GM12878 (cell line): ENCODE data around the gene RERE. TPM values are rescaled to one million over a fixed set of nuclear protein-coding genes. Genes with fewer than 3 reads are reported as not detected.

Experiments used
- ATAC-seq: fragments of 200-7000 bp; cut with Tn5 transposase; 3 replicates; pipeline ENCODE4 v1.9.1; 2020; ENCODE audit warnings: mild to moderate bottlenecking, moderate library complexity
- BruUV-seq: library from RNA; stranded (reverse); fragments of 400-500 nt; replicated peaks from 2 replicates; lab custom pipeline; 2021; lab: Mats Ljungman, UMichigan
- CTCF ChIA-PET: fragments of 300-600 bp; sonication (Branson Sonifier 250); formaldehyde crosslinking; extraction: SDS; loops from one replicate; lab custom pipeline; 2021; ENCODE audit warnings: inconsistent platforms; lab: Yijun Ruan, JAX
- POLR2A ChIA-PET: fragments of 350-600 bp; formaldehyde crosslinking; extraction: SDS; loops from one replicate; lab custom pipeline; 2021; ENCODE audit warnings: inconsistent platforms; lab: Charles Lee
- RAD21 ChIA-PET: fragments of 300-600 bp; sonication (Branson Sonifier 250); formaldehyde crosslinking; loops from one replicate; lab custom pipeline; 2023; ENCODE audit warnings: antibody characterized with exemption; ENCODE audit not compliant: unreplicated experiment; lab: Charles Lee
- SMC1A ChIA-PET: fragments of 300-600 bp; sonication (Branson Sonifier 250); formaldehyde crosslinking; loops from one replicate; lab custom pipeline; 2023; ENCODE audit not compliant: unreplicated experiment, uncharacterized antibody; lab: Charles Lee
- DNase-seq: peaks from one replicate; pipeline ENCODE4 v3.0.0-alpha.2; 2011; ENCODE audit warnings: low read depth, low spot score
- FAIRE-seq: peaks from 3 replicates; lab custom pipeline; 2011; peaks lifted over from hg19 to GRCh38; lab: Jason Lieb, UNC
- H2AFZ ChIP-seq: 2 replicates; pipeline ENCODE4 v1.6.0; 2011; ENCODE audit warnings: low read depth, low read length, control low read depth; ENCODE audit not compliant: control insufficient read depth
- H3K27ac ChIP-seq: 2 replicates; pipeline ENCODE4 v1.5.1; 2011; ENCODE audit warnings: control low read depth; ENCODE audit not compliant: control insufficient read depth, insufficient read depth
- H3K27me3 ChIP-seq, 2 experiments: replicated peaks in 1 of 2; 2 replicates each; pipeline versions ENCODE4 v1.6.0 to v1.6.1; 2011; ENCODE audit warnings: low read length in 1 of 2; ENCODE audit not compliant: control insufficient read depth in 2 of 2, insufficient read depth in 2 of 2
- H3K36me3 ChIP-seq, 2 experiments: 2 replicates each; pipeline ENCODE4 v1.5.1; 2011; ENCODE audit warnings: low read length in 1 of 2; ENCODE audit not compliant: control insufficient read depth in 2 of 2, insufficient read depth in 2 of 2
- H3K4me1 ChIP-seq: 2 replicates; pipeline ENCODE4 v1.6.1; 2011; ENCODE audit warnings: mild to moderate bottlenecking, low read length, moderate library complexity, mixed read lengths; ENCODE audit not compliant: control insufficient read depth, insufficient read depth
- H3K4me2 ChIP-seq: 2 replicates; pipeline ENCODE4 v1.6.0; 2011; ENCODE audit warnings: control low read depth; ENCODE audit not compliant: control insufficient read depth, insufficient read depth
- H3K4me3 ChIP-seq: fragments of 200-600 bp; sonication (generic); 2 replicates; pipeline ENCODE4 v1.5.1; 2016
- H3K79me2 ChIP-seq: 2 replicates; pipeline ENCODE4 v1.6.0; 2011; ENCODE audit warnings: low read length; ENCODE audit not compliant: control insufficient read depth, insufficient read depth
- H3K9ac ChIP-seq: 2 replicates; pipeline ENCODE4 v1.8.0; 2011; ENCODE audit warnings: low read length, control low read depth, mixed read lengths; ENCODE audit not compliant: control insufficient read depth, insufficient read depth
- H3K9me3 ChIP-seq: replicated peaks from 3 replicates; pipeline ENCODE4 v1.5.1; 2011; ENCODE audit warnings: mild to moderate bottlenecking, low read length; ENCODE audit not compliant: control insufficient read depth, insufficient read depth
- H4K20me1 ChIP-seq: 2 replicates; pipeline ENCODE4 v1.6.0; 2011; ENCODE audit not compliant: control insufficient read depth, insufficient read depth
- BCL11A ChIP-seq: IDR thresholded peaks from 2 replicates; pipeline ENCODE4 v1.6.1; 2011; ENCODE audit warnings: low read depth, low read length
- CREB1 ChIP-seq: IDR thresholded peaks from 2 replicates; pipeline ENCODE4 v1.6.1; 2012; ENCODE audit warnings: low read depth, mild to moderate bottlenecking, inconsistent platforms
- E4F1 ChIP-seq: fragments of 450-650 bp; IDR thresholded peaks from 2 replicates; pipeline ENCODE4 v1.6.1; 2018; ENCODE audit warnings: borderline replicate concordance, mild to moderate bottlenecking; ENCODE audit not compliant: partially characterized antibody
- FOS ChIP-seq: IDR thresholded peaks from 3 replicates; pipeline ENCODE4 v1.6.1; 2011; ENCODE audit warnings: borderline replicate concordance; ENCODE audit not compliant: insufficient read length; ENCODE audit errors: extremely low read depth
- IRF3 ChIP-seq: fragments of 450-650 bp; IDR thresholded peaks from 2 replicates; pipeline ENCODE4 v1.6.1; 2014; ENCODE audit warnings: mild to moderate bottlenecking
- KAT2A ChIP-seq: conservative IDR thresholded peaks from 2 replicates; pipeline ENCODE4 v1.6.1; 2011; ENCODE audit warnings: low read depth, low read length; ENCODE audit not compliant: control insufficient read depth
- MEF2A ChIP-seq: IDR thresholded peaks from 2 replicates; pipeline ENCODE4 v1.6.1; 2011; ENCODE audit warnings: low read depth, mild to moderate bottlenecking, low read length, moderate library complexity; ENCODE audit not compliant: insufficient read depth
- POLR2A ChIP-seq: IDR thresholded peaks from 2 replicates; pipeline ENCODE4 v1.6.1; 2011; ENCODE audit warnings: low read depth, mild to moderate bottlenecking, low read length
- RAD21 ChIP-seq: IDR thresholded peaks from 2 replicates; pipeline ENCODE4 v1.6.1; 2011; ENCODE audit warnings: mild to moderate bottlenecking, low read depth, low read length, moderate library complexity; ENCODE audit not compliant: insufficient read depth
- SP1 ChIP-seq: IDR thresholded peaks from one replicate; pipeline ENCODE4 v1.6.1; 2011; ENCODE audit warnings: low read depth, low read length
- TCF3 ChIP-seq: IDR thresholded peaks from 2 replicates; pipeline ENCODE4 v1.6.1; 2012; ENCODE audit warnings: low read depth, mild to moderate bottlenecking, low read length, borderline replicate concordance; ENCODE audit not compliant: insufficient read depth
- YY1 ChIP-seq: IDR thresholded peaks from 2 replicates; pipeline ENCODE4 v1.6.1; 2011; ENCODE audit warnings: low read depth, mild to moderate bottlenecking, low read length
- WGBS: methylation state at CpG from one replicate; pipeline ENCODE4 v1.1.6; 2016; ENCODE audit warnings: low lambda C conversion rate; ENCODE audit not compliant: insufficient replicate concordance, insufficient coverage; ENCODE audit errors: missing lambda C conversion rate; 5-methylcytosine and 5-hydroxymethylcytosine counted together
- in situ Hi-C: fragments of 300-500 bp; cut with MboI; formaldehyde crosslinking; loops from 9 replicates; pipeline ENCODE4 v1.14.3; 2018; ENCODE audit warnings: mixed read lengths
- intact Hi-C: fragments of 100-400 bp; cut with micrococcal nuclease; formaldehyde crosslinking; loops from one replicate; pipeline ENCODE4 v1.14.2; 2022; ENCODE audit not compliant: unreplicated experiment
- polyA plus RNA-seq, 11 experiments: library from polyadenylated mRNA; depleted of rRNA in 4 of 11; unstranded in 6 of 11; stranded (reverse) in 5 of 11; fragments of >200 nt; fragmentation: Nextera tagmentation in 4 of 11; fragmentation: Illumina TruSeq in 1 of 11; extraction: Ambion mirVana in 4 of 11; extraction: Trizol in 1 of 11; gene quantifications; 1 replicate in 1 of 11; 2 replicates in 10 of 11; pipeline versions ENCODE4 v1.2.1 to v1.2.3, GENCODE V29; 2011 to 2016; ENCODE audit warnings: inconsistent platforms in 2 of 11, missing spikeins in 2 of 11, low read depth in 1 of 11
- total RNA-seq, 4 experiments: library from RNA; depleted of rRNA in 3 of 4; stranded (reverse); fragments of >200 nt in 3 of 4; fragmentation: Illumina TruSeq in 1 of 4; extraction: Trizol in 1 of 4; gene quantifications; 2 replicates each; pipeline versions ENCODE4 v1.2.1 to v1.2.3, GENCODE V29; 2013 to 2021

Gene RERE
- total and polyA plus RNA-seq, 10 of the 15 experiments (the other 5 are each of a cell fraction or from before 2014, with no cell fraction given) = 5.2 to 60.5 (median 20.2) TPM

- Histone ChIP-seq H3K27me3 (no peaks in the 10 kb centered on the region), H3K4me1 (peaks cover 17% of the 10 kb centered on the region), H3K36me3 (peaks cover 0 to 2% of the 10 kb centered on the region in 2 experiments; a peak in 2 of 4 replicates), H4K20me1 (no peaks in the 10 kb centered on the region), H2AFZ (no peak overlapping the region), H3K9ac (no peak overlapping the region; the same call in 1 of the 2 replicates), H3K27ac (peak overlapping the region; percentile 9; the same call in 1 of the 2 replicates), H3K4me3 (no peak overlapping the region), H3K79me2 (no peaks in the 10 kb centered on the region), H3K4me2 (no peak overlapping the region), H3K9me3 (peaks cover 2% of the 10 kb centered on the region; the same call in 2 of the 3 replicates)
- intact Hi-C loops = no loop called here
- no TSS peak for BruUV-seq
- TF ChIP-seq IRF3 (no peak), YY1 (no peak)
- in situ Hi-C loops = no loop called here
- ChIA-PET RAD21 (no interaction called here), POLR2A (interaction anchor here (0.6 kb wide), 1 partner anchor 247 kb away, joined by 6 read pairs; no protein-coding TSS in a partner anchor), CTCF (no interaction called here), SMC1A (no interaction called here)
- DNase-seq (no peak), FAIRE-seq (no peak), ATAC-seq (no peak)
- 50% methylated on average over 1 of the region's 1 CpG for WGBS
Measured at GRCh38 chr1:8540971-8541370, 276.5 kb downstream of the RERE start.

GRCh38 chr1:8540261-8540941, 277.0 kb downstream of the RERE start:
- no peaks in the 10 kb centered on the region for H3K79me2 ChIP-seq
- no peak overlapping the region for H2AFZ ChIP-seq
- no peaks in the 10 kb centered on the region for H4K20me1 ChIP-seq
- peak; percentile 44 for ATAC-seq
- ChIA-PET RAD21 (no interaction called here), SMC1A (interaction anchor here (0.9 to 4.6 kb wide), 5 partner anchors 9 to 25 kb away, joined by 3 to 17 read pairs (median 5); no protein-coding TSS in a partner anchor), CTCF (interaction anchor here (1.3 kb wide), 3 partner anchors 14 to 186 kb away, joined by 4 to 5 read pairs (median 4); no protein-coding TSS in a partner anchor), POLR2A (interaction anchor here (0.8 kb wide), 1 partner anchor 72 kb away, joined by 3 read pairs; no protein-coding TSS in a partner anchor)
- BruUV-seq = no TSS peak
- H3K27me3 ChIP-seq = no peaks in the 10 kb centered on the region
- no peak overlapping the region; the same call in 1 of the 2 replicates for H3K27ac ChIP-seq
- in situ Hi-C loops (no loop called here), intact Hi-C loops (no loop called here)
- FAIRE-seq = no peak
- no peak overlapping the region for H3K9ac ChIP-seq
- peaks cover 0 to 2% of the 10 kb centered on the region in 2 experiments; a peak in 2 of 4 replicates for H3K36me3 ChIP-seq
- DNase-seq = no peak
- H3K9me3 ChIP-seq = peaks cover 2% of the 10 kb centered on the region; the same call in 2 of the 3 replicates
- peaks cover 17% of the 10 kb centered on the region for H3K4me1 ChIP-seq
- no peak overlapping the region for H3K4me2 ChIP-seq
- H3K4me3 ChIP-seq = no peak overlapping the region
- WGBS = 42% methylated on average over 3 of the region's 3 CpGs
- TF ChIP-seq RAD21 (no peak), CREB1 (no peak), E4F1 (no peak), BCL11A (no peak), FOS (no peak), TCF3 (no peak), POLR2A (no peak), MEF2A (0 out of 2 replicates have a peak, but pooled peaks have one; percentile 37), SP1 (no peak), KAT2A (no peak)
